Mesendoderm (in vitro differentiated cells): ENCODE data around the gene PRSS3. TPM values are rescaled to one million over a fixed set of nuclear protein-coding genes. Genes with fewer than 3 reads are reported as not detected.
"Not testable (repeated sequence)": the region's sequence is repeated elsewhere in the genome, so short reads cannot be mapped to it uniquely, and the experiment has no call there.

ENCODE experiments used
- DNase-seq: peaks from one replicate; pipeline ENCODE4 v3.0.0; 2013
- H2AK5ac ChIP-seq: 2 replicates; pipeline ENCODE4 v1.6.1; 2013; ENCODE audit warnings: low read length, inconsistent platforms
- H2BK120ac ChIP-seq: 2 replicates; pipeline ENCODE4 v1.6.1; 2013; ENCODE audit warnings: low read depth, mild to moderate bottlenecking, low read length, moderate library complexity, mixed read lengths
- H2BK15ac ChIP-seq: replicated peaks from 2 replicates; pipeline ENCODE4 v1.6.1; 2013; ENCODE audit warnings: low read depth, mild to moderate bottlenecking, moderate library complexity
- H2BK5ac ChIP-seq: 2 replicates; pipeline ENCODE4 v1.6.1; 2013; ENCODE audit warnings: low read length, inconsistent platforms
- H3K18ac ChIP-seq: 2 replicates; pipeline ENCODE4 v1.6.1; 2013; ENCODE audit warnings: mild to moderate bottlenecking, low read length, mixed read lengths
- H3K23ac ChIP-seq: one replicate; pipeline ENCODE4 v1.6.1; 2013; ENCODE audit warnings: low read length
- H3K27ac ChIP-seq: 2 replicates; pipeline ENCODE4 v1.5.1; 2013; ENCODE audit warnings: low read depth, mild to moderate bottlenecking, inconsistent platforms, low read length, moderate library complexity
- H3K27me3 ChIP-seq: 2 replicates; pipeline ENCODE4 v1.6.1; 2013; ENCODE audit warnings: low read length, control low read depth, mild to moderate bottlenecking, inconsistent platforms; ENCODE audit not compliant: insufficient read depth, poor library complexity
- H3K36me3 ChIP-seq: 2 replicates; pipeline ENCODE4 v1.6.1; 2013; ENCODE audit warnings: low read length, inconsistent platforms; ENCODE audit not compliant: control insufficient read depth, insufficient read depth
- H3K4ac ChIP-seq: one replicate; pipeline ENCODE4 v1.6.1; 2013; ENCODE audit warnings: low read depth, mild to moderate bottlenecking, low read length, moderate library complexity
- H3K4me1 ChIP-seq: 2 replicates; pipeline ENCODE4 v1.6.1; 2013; ENCODE audit warnings: low read depth, low read length, inconsistent platforms; ENCODE audit not compliant: control insufficient read depth
- H3K4me2 ChIP-seq: 2 replicates; pipeline ENCODE4 v1.6.1; 2013; ENCODE audit warnings: low read length
- H3K4me3 ChIP-seq: 2 replicates; pipeline ENCODE4 v1.5.1; 2013; ENCODE audit warnings: mild to moderate bottlenecking, low read length
- H3K56ac ChIP-seq: one replicate; pipeline ENCODE4 v1.6.1; 2013; ENCODE audit warnings: low read length
- H3K79me1 ChIP-seq: 2 replicates; pipeline ENCODE4 v1.6.1; 2013; ENCODE audit warnings: low read length, inconsistent platforms
- H3K79me2 ChIP-seq: 2 replicates; pipeline ENCODE4 v1.6.1; 2013; ENCODE audit warnings: mild to moderate bottlenecking, low read length; ENCODE audit not compliant: control insufficient read depth, insufficient read depth
- H3K9ac ChIP-seq: 2 replicates; pipeline ENCODE4 v1.6.1; 2013; ENCODE audit warnings: low read length, inconsistent platforms
- H4K5ac ChIP-seq: one replicate; pipeline ENCODE4 v1.6.1; 2013; ENCODE audit warnings: low read length
- H4K8ac ChIP-seq: one replicate; pipeline ENCODE4 v1.6.1; 2013; ENCODE audit warnings: low read depth, mild to moderate bottlenecking, control low read depth, low read length, moderate library complexity
- WGBS: extraction: QIAGEN DNeasy Blood & Tissue Kit; methylation state at CpG from one replicate; pipeline ENCODE4 v1.1.7; 2013; ENCODE audit warnings: low lambda C conversion rate, missing lambda C conversion rate; ENCODE audit not compliant: insufficient coverage; ENCODE audit errors: extremely low coverage; 5-methylcytosine and 5-hydroxymethylcytosine counted together
- polyA plus RNA-seq, 2 experiments: library from polyadenylated mRNA; stranded (reverse); fragments of 200-250 nt; gene quantifications; one replicate each; pipeline ENCODE4 v1.2.3, GENCODE V29; 2013

Gene PRSS3
- polyA plus RNA-seq (2013, experiment 1 of 2) = 0.07 TPM
- 0.14 TPM for polyA plus RNA-seq (2013, experiment 2 of 2)

DNA sequence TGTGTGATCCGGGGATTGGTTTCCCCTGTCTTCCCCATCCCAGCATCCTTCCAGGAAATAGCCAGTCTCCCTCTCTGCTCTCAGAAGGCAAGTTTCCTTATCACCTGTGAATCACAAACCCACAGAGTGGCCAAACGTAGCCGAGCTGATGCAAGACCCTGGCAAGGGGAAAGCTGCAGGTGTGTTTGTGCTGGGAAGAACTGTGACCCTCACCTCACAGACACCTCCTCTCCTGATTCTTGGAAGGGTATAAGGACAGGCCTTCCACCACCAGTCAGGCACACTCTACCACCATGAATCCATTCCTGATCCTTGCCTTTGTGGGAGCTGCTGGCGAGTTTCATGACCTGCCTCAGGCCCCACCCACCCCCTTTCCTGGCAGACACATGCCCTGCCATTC lies at the start of gene PRSS3:
PRSS3 (plus strand) TSS at position 281 of the 400 bp plus-strand sequence; CDS start at position 294, 13 bp downstream.
- Histone ChIP-seq H3K79me1 (no peaks in the 10 kb centered on the region), H3K18ac (no peak within 1 kb of the TSS), H3K36me3 (no peaks in the 10 kb centered on the region), H2BK5ac (no peak within 1 kb of the TSS), H2BK120ac (no peak within 1 kb of the TSS), H3K27ac (no peak within 1 kb of the TSS), H3K79me2 (no peaks in the 10 kb centered on the region), H3K27me3 (no peaks in the 10 kb centered on the region), H3K4me2 (no peak within 1 kb of the TSS), H3K4me1 (no peaks in the 10 kb centered on the region), H3K9ac (no peak within 1 kb of the TSS), H4K8ac (no peak within 1 kb of the TSS), H3K4me3 (no peak within 1 kb of the TSS), H2AK5ac (no peak within 1 kb of the TSS), H4K5ac (no peak within 1 kb of the TSS), H3K56ac (no peak within 1 kb of the TSS), H3K23ac (no peak within 1 kb of the TSS), H3K4ac (no peak within 1 kb of the TSS), H2BK15ac (no peak within 1 kb of the TSS)
- WGBS = no CpG with 5 or more reads among the region's 4 CpGs
- peak; percentile 57 for DNase-seq

GRCh38 chr9:33748633-33749304 lies 46.6 kb upstream of the PRSS3 start:
- Histone ChIP-seq H2BK5ac (no peak overlapping the region), H2BK15ac (no peak overlapping the region), H3K79me1 (no peaks in the 10 kb centered on the region), H3K23ac (no peak overlapping the region), H3K4me2 (no peak overlapping the region), H3K79me2 (no peaks in the 10 kb centered on the region), H3K18ac (no peak overlapping the region), H4K8ac (no peak overlapping the region), H2AK5ac (no peak overlapping the region), H3K27me3 (no peaks in the 10 kb centered on the region), H3K27ac (no peak overlapping the region), H3K4ac (no peak overlapping the region), H2BK120ac (no peak overlapping the region), H3K4me3 (no peak overlapping the region), H3K9ac (no peak overlapping the region), H3K56ac (no peak overlapping the region), H4K5ac (no peak overlapping the region), H3K4me1 (no peaks in the 10 kb centered on the region), H3K36me3 (no peaks in the 10 kb centered on the region)
- no CpG with 5 or more reads among the region's 22 CpGs for WGBS
- DNase-seq = no peak

DNA sequence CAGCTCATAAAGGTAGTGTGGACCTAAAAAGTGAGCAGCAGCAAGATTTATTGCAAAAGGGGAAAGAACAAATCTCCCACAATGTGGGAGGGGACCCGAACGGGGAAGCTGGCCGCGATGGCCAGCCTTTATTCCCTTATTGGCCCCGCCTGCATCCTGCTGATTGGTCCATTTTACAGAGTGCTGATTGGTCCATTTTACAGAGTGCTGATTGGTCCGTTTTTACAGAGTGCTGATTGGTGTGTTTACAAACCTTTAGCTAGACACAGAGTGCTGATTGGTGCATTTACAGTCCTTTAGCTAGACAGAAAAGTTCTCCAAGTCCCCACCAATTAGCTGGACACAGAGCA lies 46.1 kb upstream of the PRSS3 start:
- H3K4ac ChIP-seq, H3K9ac ChIP-seq, H3K23ac ChIP-seq, H3K27me3 ChIP-seq, H2BK5ac ChIP-seq, H3K4me2 ChIP-seq, H3K4me3 ChIP-seq, H3K27ac ChIP-seq, H3K56ac ChIP-seq, H3K79me2 ChIP-seq, H2AK5ac ChIP-seq, H3K79me1 ChIP-seq, H4K5ac ChIP-seq, H3K36me3 ChIP-seq, H3K4me1 ChIP-seq, H3K18ac ChIP-seq, H2BK120ac ChIP-seq, H4K8ac ChIP-seq, DNase-seq, H2BK15ac ChIP-seq: not testable (repeated sequence)
- WGBS = no CpG with 5 or more reads among the region's 6 CpGs

DNA sequence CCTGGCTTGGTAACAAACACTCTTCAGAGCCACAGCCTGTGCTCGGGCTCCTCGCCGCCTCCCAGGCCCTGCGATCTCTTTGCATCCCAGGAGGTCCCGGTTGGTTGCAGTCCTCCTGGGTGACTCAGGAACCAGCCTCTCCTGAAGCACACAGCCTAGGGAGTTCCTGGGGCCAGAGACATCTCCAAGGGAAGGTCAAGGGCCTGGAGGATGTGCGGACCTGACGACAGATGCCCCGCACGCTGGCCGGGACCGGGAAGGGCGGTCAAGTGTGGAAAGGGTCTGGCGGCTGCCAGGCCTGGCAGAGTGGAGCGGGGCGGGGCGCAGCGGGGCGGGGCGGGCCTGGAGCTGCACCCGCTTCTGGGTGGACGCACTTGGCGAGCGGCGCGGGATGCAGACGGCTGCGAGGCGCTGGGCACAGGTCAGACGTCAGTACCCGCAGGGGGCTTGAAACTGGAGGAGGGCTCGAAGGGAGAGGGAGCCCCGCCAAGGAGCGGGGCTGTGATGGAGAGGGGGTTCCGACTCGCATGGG lies 45.0 kb upstream of the PRSS3 start:
- no CpG with 5 or more reads among the region's 35 CpGs for WGBS
- no peaks in the 10 kb centered on the region for H3K27me3 ChIP-seq
- no peak overlapping the region for H3K4me3 ChIP-seq
- H2AK5ac ChIP-seq = no peak overlapping the region
- H3K23ac ChIP-seq = no peak overlapping the region
- H3K79me1 ChIP-seq = no peaks in the 10 kb centered on the region
- H4K5ac ChIP-seq = no peak overlapping the region
- no peak overlapping the region for H2BK120ac ChIP-seq
- H3K18ac ChIP-seq = no peak overlapping the region
- H3K56ac ChIP-seq = no peak overlapping the region
- H3K27ac ChIP-seq = no peak overlapping the region
- H3K4ac ChIP-seq = no peak overlapping the region
- no peak overlapping the region for H3K9ac ChIP-seq
- H3K79me2 ChIP-seq = no peaks in the 10 kb centered on the region
- DNase-seq = no peak
- no peak overlapping the region for H4K8ac ChIP-seq
- no peaks in the 10 kb centered on the region for H3K36me3 ChIP-seq
- H2BK15ac ChIP-seq = no peak overlapping the region
- H3K4me2 ChIP-seq = no peak overlapping the region
- no peak overlapping the region for H2BK5ac ChIP-seq
- no peaks in the 10 kb centered on the region for H3K4me1 ChIP-seq

DNA sequence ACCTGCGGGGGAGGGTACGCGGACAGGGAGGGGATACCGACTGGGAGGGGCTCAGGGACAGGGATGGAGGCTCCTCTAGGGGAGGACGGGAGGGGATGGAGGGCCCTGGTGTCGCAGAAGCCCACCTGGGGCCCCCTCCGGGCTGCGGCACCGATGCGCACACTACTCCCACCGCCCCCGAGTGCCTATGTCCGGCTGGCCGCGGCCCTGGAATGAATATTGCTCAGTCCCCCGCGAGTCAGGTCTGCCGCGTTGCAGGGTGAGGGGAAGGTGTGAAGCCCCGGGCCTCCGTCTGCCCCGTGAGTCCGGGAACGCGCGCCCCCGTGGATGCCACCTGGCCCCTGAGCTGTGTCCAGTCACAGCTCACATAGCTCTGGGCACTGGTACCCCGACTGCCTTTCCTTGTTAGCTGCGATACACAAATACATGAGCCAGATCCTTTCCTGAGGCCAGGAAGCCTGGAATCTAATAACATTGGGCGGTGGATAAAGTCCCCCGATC lies 44.5 kb upstream of the PRSS3 start:
- H3K23ac ChIP-seq = no peak overlapping the region
- no peaks in the 10 kb centered on the region for H3K27me3 ChIP-seq
- DNase-seq = no peak
- H3K36me3 ChIP-seq = no peaks in the 10 kb centered on the region
- H3K79me1 ChIP-seq = no peaks in the 10 kb centered on the region
- no peak overlapping the region for H4K8ac ChIP-seq
- no peak overlapping the region for H2BK5ac ChIP-seq
- H3K79me2 ChIP-seq = no peaks in the 10 kb centered on the region
- WGBS = no CpG with 5 or more reads among the region's 31 CpGs
- H3K4me2 ChIP-seq = no peak overlapping the region
- H2BK15ac ChIP-seq = no peak overlapping the region
- H4K5ac ChIP-seq = no peak overlapping the region
- no peak overlapping the region for H3K56ac ChIP-seq
- H2AK5ac ChIP-seq = no peak overlapping the region
- H3K9ac ChIP-seq = no peak overlapping the region
- no peak overlapping the region for H3K18ac ChIP-seq
- H3K27ac ChIP-seq = no peak overlapping the region
- no peak overlapping the region for H2BK120ac ChIP-seq
- H3K4ac ChIP-seq = no peak overlapping the region
- no peaks in the 10 kb centered on the region for H3K4me1 ChIP-seq
- no peak overlapping the region for H3K4me3 ChIP-seq
